Spinal cord (tissue), 10 donors: ENCODE measurements around the gene CA6. TPM values are rescaled to one million over a fixed set of nuclear protein-coding genes. Genes with fewer than 3 reads are reported as not detected.
"Not testable (repeated sequence)": the region's sequence is repeated elsewhere in the genome, so short reads cannot be mapped to it uniquely, and the experiment has no call there.

Experiments used
- DNase-seq, 6 donors: peaks; one replicate each; pipeline versions ENCODE4 v3.0.0 to v3.0.0-alpha.2; 2013 to 2015; ENCODE audit warnings: low spot score in 6 of 6, low read depth in 4 of 6
- H3K27ac ChIP-seq: one replicate; pipeline ENCODE4 v1.5.1; 2013; ENCODE audit warnings: low read depth, low read length, control low read depth
- H3K27me3 ChIP-seq: one replicate; pipeline ENCODE4 v1.6.1; 2013; ENCODE audit warnings: low read length; ENCODE audit not compliant: control insufficient read depth, insufficient read depth
- H3K36me3 ChIP-seq: one replicate; pipeline ENCODE4 v1.6.1; 2013; ENCODE audit warnings: low read length; ENCODE audit not compliant: control insufficient read depth, insufficient read depth
- H3K4me1 ChIP-seq: one replicate; pipeline ENCODE4 v1.6.1; 2013; ENCODE audit warnings: low read length; ENCODE audit not compliant: control insufficient read depth, insufficient read depth
- H3K4me3 ChIP-seq: one replicate; pipeline ENCODE4 v1.5.1; 2013; ENCODE audit warnings: low read depth, low read length, control low read depth
- H3K9me3 ChIP-seq: one replicate; pipeline ENCODE4 v1.6.1; 2013; ENCODE audit warnings: low read length; ENCODE audit not compliant: control insufficient read depth, insufficient read depth
- WGBS: methylation state at CpG from one replicate; pipeline ENCODE4 v1.1.5; 2013; ENCODE audit warnings: missing lambda C conversion rate; ENCODE audit not compliant: insufficient coverage; 5-methylcytosine and 5-hydroxymethylcytosine counted together
- polyA plus RNA-seq, 2 donors: library from polyadenylated mRNA; unstranded; fragments of 120-200 nt; gene quantifications; one replicate each; pipeline ENCODE4 v1.2.1, GENCODE V29; 2013; ENCODE audit not compliant: insufficient read length in 2 of 2
- total RNA-seq, 2 donors: library from RNA; depleted of rRNA in 1 of 2; stranded (reverse); fragments of 120-200 nt in 1 of 2; fragments of >200 nt in 1 of 2; gene quantifications; one replicate each; pipeline versions ENCODE4 v1.2.3 to v1.2.4, GENCODE V29; 2013 to 2014
- donor health status: healthy.

The CA6 gene
- total and polyA plus RNA-seq, 4 donors, result 0.30 TPM; not detected in 3

DNA sequence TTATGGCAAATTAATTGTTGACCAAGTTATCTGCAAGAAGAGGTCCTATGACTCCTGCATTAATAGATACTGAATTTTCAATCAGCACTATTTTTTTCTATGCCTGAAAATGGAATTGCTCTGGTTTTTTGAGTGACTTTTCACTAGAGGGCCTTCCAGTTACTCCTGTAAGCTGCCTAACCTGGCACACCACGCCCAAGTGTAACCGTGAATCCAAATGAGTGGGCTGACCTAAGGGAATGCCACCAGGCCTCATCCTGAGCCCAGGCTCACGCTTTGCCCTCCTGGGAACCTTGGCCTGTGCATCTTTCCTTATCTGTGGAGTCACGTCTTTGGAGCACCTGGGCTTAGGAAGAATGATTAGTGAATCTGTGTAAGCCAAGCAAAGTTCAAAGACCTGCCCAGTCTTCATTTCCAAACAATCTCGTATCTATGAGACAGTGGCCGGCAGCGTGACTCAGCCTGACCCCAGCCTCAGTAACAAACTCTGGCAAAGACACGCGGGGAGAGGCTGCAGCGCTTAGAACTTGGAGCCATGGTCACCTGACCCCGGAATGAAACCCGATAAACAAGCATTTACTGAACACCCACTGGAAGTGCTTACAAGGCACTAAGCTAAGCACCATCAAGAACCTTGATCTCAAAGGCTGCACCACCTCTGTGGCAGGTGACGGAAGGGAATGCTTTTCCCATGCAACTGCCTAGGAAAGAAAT, 48.5 kb downstream of the CA6 start:
- not testable (repeated sequence) for H3K4me1 ChIP-seq, H3K36me3 ChIP-seq, H3K9me3 ChIP-seq, H3K27me3 ChIP-seq, DNase-seq, H3K4me3 ChIP-seq, H3K27ac ChIP-seq
- 87% methylated on average over 3 of the region's 13 CpGs for WGBS

DNA sequence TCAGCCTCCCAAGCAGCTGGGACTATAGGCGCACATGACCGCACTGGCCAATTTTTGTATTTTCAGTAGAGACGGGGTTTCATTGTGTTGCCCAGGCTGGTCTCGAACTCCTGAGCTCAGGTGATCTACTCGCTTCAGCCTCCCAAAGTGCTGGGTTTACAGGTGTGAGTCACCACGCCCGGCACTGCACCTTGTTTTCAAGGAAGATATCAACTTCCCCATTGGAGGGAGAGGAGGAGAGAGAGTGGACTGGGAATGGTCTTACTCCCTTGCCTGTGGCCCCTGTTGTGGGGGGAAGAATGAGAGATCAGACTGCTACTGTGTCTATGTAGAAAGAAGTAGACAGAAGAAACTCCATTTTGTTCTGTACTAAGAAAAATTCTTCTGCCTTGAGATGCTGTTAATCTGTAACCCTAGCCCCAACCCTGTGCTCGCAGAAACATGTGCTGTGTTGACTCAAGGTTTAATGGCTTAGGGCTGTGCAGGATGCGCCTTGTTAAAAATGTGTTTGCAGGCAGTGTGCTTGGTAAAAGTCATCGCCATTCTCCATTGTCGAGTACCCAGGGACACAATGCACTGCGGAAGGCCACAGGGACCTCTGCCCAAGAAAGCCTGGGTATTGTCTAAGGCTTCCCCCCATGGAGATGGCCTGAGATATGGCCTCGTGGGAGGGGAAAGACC, 56.0 kb downstream of the CA6 start:
- not testable (repeated sequence) for H3K36me3 ChIP-seq, H3K9me3 ChIP-seq, H3K27ac ChIP-seq, DNase-seq, H3K4me1 ChIP-seq, H3K27me3 ChIP-seq, H3K4me3 ChIP-seq
- 78% methylated on average over 11 of the region's 13 CpGs for WGBS

DNA sequence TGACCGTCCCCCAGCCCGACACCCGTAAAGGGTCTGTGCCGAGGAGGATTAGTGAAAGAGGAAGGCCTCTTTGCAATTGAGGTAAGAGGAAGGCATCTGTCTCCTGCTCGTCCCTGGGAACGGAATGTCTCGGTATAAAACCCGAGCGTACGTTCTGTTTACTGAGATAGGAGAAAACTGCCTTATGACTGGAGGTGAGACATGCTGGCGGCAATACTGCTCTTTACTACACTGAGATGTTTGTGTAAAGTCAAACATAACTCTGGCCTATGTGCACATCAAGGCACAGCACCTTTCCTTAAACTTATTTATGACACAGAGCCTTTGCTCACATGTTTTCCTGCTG, 56.5 kb downstream of the CA6 start:
- not testable (repeated sequence) for H3K27me3 ChIP-seq, H3K4me1 ChIP-seq, H3K4me3 ChIP-seq, DNase-seq, H3K36me3 ChIP-seq, H3K27ac ChIP-seq, H3K9me3 ChIP-seq
- 76% methylated on average over 10 of the region's 11 CpGs for WGBS

DNA sequence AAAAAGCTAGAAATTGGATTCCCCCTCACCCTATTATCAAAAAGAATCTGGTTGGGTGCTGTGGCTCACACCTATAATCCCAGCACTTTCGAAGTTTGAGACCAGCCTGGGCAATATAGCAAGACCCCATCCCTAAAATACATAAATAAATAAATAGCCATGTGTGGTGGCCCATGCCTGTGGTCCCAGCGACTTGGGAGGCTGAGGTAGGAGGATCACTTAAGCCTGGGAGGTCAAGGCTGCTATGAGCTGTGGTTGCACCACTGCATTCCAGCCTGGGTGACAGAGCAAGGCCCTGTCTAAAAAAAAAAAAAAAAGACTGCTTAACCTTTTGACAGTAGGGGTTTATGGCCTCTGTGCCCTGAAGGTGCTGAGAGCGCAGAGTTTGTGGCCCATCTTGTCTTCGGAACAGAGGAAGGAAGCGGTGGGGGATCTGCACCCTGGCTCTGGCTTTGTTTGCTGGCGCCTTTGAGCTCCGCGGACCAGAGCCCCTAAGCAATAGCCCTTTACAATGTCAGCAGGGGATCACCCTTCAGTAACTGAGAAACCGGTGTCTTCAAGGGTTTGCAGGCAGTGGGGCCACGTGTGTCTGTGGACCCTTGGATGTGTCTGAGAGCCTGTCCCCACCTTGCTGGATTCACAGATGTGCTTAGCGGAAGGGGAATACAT, 58.5 kb downstream of the CA6 start:
- H3K9me3 ChIP-seq, result no peaks in the 10 kb centered on the region
- no peaks in the 10 kb centered on the region for H3K4me1 ChIP-seq
- DNase-seq, result no peak
- no peak overlapping the region for H3K27ac ChIP-seq
- H3K4me3 ChIP-seq, result no peak overlapping the region
- no peaks in the 10 kb centered on the region for H3K36me3 ChIP-seq
- H3K27me3 ChIP-seq, result no peaks in the 10 kb centered on the region
- WGBS, result 73% methylated on average over 9 of the region's 11 CpGs

DNA sequence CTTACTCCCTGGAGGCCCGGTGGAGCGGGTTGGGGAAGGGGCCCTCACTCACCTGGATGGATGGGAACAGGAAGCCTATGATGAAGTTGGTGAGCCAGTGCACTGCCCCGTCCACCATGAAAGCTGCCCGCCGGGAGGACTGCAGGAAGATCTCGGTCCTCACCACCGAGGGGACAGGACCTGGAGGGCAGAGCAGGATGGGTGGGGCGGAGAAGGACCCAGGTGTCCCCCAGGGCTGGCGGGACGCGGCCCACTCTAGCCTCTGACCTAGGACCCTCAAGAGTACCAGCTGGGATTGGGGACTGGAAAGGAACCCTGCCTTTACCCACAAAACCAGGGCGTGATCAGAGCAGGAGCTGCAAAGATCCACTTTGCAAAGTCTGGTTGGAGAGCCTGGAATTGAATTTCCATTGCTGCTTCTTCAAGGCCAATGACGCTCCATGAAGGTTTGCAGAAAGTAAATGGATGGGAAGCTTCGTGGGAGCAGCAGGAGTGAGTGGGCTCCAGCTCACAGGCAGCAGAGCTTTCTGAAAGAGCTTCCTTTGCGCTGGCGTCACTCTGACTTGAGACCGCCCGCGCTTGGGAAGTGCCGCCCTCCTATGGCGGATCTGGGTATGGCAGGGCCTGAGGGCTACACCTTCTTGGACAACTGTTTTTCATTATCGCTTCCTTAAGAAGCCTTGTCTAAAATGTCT, 59.2 kb downstream of the CA6 start:
- H3K36me3 ChIP-seq, result no peaks in the 10 kb centered on the region
- WGBS, result 49% methylated on average over 19 of the region's 22 CpGs
- H3K9me3 ChIP-seq, result no peaks in the 10 kb centered on the region
- DNase-seq, result peak in 5 of 6 donors; percentile 36 to 84 (median 51)
- H3K4me1 ChIP-seq, result peaks cover under 1% of the 10 kb centered on the region
- H3K4me3 ChIP-seq, result no peak overlapping the region
- no peaks in the 10 kb centered on the region for H3K27me3 ChIP-seq
- no peak overlapping the region for H3K27ac ChIP-seq

DNA sequence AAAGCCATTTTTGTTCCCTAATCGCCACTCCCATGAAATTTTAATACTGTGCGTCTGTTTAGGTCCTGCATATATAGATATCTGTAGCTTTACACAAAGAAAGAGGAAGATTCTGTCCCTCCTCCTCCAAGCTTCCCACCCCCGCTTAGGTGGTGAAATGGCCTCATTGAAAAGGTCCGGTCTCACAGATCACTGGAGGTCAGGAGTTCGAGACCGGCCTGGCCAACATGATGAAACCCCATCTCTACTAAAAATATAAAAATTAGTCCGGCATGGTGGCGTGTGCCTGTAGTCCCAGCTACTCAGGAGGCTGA, 59.7 kb downstream of the CA6 start:
- Histone ChIP-seq H3K4me3 (no peak overlapping the region), H3K4me1 (peaks cover 5% of the 10 kb centered on the region), H3K27ac (no peak overlapping the region), H3K27me3 (no peaks in the 10 kb centered on the region), H3K36me3 (no peaks in the 10 kb centered on the region), H3K9me3 (no peaks in the 10 kb centered on the region)
- no peak for DNase-seq
- 80% methylated on average over 4 of the region's 8 CpGs for WGBS

DNA sequence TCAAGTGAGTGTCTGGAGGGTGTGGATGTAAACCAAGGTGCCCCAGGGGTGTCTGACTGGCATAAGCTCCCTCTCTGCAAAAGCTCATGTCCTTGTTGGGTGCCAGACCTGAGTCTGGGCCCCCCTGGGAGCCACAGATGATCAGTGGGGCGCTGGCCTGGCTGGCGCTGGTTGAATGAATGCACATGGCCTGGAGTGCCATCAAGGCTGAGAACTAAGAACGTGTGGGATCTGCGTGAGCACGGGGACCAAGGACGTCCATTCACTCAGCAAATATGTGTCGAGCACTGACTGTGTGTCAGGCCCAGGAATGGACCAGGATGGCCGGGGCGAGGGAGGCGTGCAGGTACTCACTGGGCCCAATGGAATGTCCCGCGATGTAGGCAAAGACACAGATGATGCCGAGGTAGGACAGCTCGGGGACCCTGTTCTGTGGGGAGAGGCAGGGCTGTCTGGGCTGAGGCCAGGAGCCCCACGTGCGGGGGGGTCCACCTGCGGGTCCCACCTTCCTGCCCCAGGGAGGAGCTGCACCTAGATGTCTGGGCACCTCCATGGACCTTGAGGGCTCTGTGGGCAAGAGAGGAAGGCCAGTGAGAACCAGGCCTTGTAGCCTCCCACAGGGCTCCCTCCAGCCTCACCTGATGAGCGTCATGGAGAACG, 61.4 kb downstream of the CA6 start:
- Histone ChIP-seq H3K9me3 (no peaks in the 10 kb centered on the region), H3K27me3 (no peaks in the 10 kb centered on the region), H3K4me3 (no peak overlapping the region), H3K4me1 (peaks cover 5% of the 10 kb centered on the region), H3K27ac (no peak overlapping the region), H3K36me3 (no peaks in the 10 kb centered on the region)
- no peak for DNase-seq
- WGBS, result 94% methylated on average over 18 of the region's 19 CpGs

DNA sequence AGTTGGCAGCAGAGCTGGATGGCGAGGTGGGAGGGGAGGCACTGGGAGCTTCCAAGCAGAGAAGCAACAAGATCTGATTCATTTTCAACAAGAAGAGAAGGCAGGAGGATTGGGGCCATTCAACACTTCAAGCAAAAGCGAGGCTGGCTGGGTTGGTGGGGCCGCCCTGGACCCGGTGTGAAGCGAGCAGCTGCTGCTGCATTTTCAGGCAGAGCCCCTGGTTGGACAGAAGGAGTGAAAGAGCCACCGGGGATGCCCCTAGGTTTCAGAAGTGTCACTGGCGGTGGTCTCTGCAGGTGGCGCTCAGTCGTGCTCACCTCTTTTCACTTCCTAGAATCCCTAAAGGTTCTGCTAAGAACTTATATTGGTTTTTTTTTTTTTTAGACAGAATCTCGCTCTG, 62.6 kb downstream of the CA6 start:
- DNase-seq, result no peak
- Histone ChIP-seq H3K4me3 (no peak overlapping the region), H3K4me1 (peaks cover 5% of the 10 kb centered on the region), H3K36me3 (no peaks in the 10 kb centered on the region), H3K27ac (no peak overlapping the region), H3K27me3 (no peaks in the 10 kb centered on the region), H3K9me3 (no peaks in the 10 kb centered on the region)
- 88% methylated on average over 5 of the region's 10 CpGs for WGBS
